Measurements from ENCODE around the gene CDC14A. TPM values are rescaled to one million over a fixed set of nuclear protein-coding genes. Genes with fewer than 3 reads are reported as not detected.

The CDC14A gene
- polyA plus RNA-seq, 1 donor from 2014 or later = 2.7 TPM

DNA sequence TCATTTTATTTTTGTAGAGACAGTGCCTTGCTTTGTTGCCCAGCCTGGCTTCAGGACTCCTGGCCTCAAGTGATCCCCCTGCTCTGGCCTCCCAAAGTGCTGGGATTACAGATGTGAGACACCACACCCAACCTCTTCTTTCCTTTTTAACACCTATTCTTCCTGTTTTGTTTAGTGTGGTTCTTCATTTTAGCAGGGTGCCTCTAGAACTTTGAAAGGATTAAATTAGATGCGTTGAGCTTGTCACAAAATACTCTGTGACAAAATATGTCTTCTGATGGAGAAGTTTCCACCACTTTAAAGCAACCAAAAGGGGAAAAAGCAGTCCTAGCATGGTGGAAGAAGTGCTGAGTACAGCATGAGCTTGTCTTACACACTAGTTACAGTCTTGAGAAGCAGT is 42.0 kb downstream of the CDC14A start:
- no peak overlapping the region for H3K4me2 ChIP-seq (ENCODE audit: low read length)
- no peak for TF ChIP-seq SMC3 (conservative IDR thresholded peaks at IDR 0.05; ENCODE audit: poor library complexity)
- TF ChIP-seq, protein P1, sequence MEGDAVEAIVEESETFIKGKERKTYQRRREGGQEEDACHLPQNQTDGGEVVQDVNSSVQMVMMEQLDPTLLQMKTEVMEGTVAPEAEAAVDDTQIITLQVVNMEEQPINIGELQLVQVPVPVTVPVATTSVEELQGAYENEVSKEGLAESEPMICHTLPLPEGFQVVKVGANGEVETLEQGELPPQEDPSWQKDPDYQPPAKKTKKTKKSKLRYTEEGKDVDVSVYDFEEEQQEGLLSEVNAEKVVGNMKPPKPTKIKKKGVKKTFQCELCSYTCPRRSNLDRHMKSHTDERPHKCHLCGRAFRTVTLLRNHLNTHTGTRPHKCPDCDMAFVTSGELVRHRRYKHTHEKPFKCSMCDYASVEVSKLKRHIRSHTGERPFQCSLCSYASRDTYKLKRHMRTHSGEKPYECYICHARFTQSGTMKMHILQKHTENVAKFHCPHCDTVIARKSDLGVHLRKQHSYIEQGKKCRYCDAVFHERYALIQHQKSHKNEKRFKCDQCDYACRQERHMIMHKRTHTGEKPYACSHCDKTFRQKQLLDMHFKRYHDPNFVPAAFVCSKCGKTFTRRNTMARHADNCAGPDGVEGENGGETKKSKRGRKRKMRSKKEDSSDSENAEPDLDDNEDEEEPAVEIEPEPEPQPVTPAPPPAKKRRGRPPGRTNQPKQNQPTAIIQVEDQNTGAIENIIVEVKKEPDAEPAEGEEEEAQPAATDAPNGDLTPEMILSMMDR (IDR thresholded peaks at IDR 0.05; ENCODE audit: poor library complexity, severe bottlenecking) = no peak
- TF ChIP-seq TAF1 (IDR thresholded peaks at IDR 0.05; ENCODE audit: low read depth) = no peak
- TF ChIP-seq RAD21 (conservative IDR thresholded peaks at IDR 0.05) = no peak
- TF ChIP-seq POLR2AphosphoS5 (IDR thresholded peaks at IDR 0.05) = no peak
- TF ChIP-seq, protein P2, sequence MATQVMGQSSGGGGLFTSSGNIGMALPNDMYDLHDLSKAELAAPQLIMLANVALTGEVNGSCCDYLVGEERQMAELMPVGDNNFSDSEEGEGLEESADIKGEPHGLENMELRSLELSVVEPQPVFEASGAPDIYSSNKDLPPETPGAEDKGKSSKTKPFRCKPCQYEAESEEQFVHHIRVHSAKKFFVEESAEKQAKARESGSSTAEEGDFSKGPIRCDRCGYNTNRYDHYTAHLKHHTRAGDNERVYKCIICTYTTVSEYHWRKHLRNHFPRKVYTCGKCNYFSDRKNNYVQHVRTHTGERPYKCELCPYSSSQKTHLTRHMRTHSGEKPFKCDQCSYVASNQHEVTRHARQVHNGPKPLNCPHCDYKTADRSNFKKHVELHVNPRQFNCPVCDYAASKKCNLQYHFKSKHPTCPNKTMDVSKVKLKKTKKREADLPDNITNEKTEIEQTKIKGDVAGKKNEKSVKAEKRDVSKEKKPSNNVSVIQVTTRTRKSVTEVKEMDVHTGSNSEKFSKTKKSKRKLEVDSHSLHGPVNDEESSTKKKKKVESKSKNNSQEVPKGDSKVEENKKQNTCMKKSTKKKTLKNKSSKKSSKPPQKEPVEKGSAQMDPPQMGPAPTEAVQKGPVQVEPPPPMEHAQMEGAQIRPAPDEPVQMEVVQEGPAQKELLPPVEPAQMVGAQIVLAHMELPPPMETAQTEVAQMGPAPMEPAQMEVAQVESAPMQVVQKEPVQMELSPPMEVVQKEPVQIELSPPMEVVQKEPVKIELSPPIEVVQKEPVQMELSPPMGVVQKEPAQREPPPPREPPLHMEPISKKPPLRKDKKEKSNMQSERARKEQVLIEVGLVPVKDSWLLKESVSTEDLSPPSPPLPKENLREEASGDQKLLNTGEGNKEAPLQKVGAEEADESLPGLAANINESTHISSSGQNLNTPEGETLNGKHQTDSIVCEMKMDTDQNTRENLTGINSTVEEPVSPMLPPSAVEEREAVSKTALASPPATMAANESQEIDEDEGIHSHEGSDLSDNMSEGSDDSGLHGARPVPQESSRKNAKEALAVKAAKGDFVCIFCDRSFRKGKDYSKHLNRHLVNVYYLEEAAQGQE (IDR thresholded peaks at IDR 0.05; ENCODE audit: borderline replicate concordance) = no peak
- no peak for TF ChIP-seq MXI1 (conservative IDR thresholded peaks at IDR 0.05; ENCODE audit: poor library complexity, severe bottlenecking)
- no peak for TF ChIP-seq EZH2 (IDR thresholded peaks at IDR 0.05; ENCODE audit: borderline replicate concordance, insufficient read depth, low read length, poor library complexity, severe bottlenecking)
- no peak for TF ChIP-seq EP300 (conservative IDR thresholded peaks at IDR 0.05; ENCODE audit: poor library complexity, severe bottlenecking)
- no peaks in the 10 kb centered on the region for H3K27me3 ChIP-seq (ENCODE audit: insufficient read depth, low read depth, low read length)
- H3K79me2 ChIP-seq (replicated peaks; ENCODE audit: insufficient read depth, low read length) = no peaks in the 10 kb centered on the region
- no peaks in the 10 kb centered on the region for H3F3A ChIP-seq (ENCODE audit: insufficient read depth, low read length, poor library complexity, severe bottlenecking)
- no peaks in the 10 kb centered on the region for H3K9me3 ChIP-seq (ENCODE audit: low read length)
- no peaks in the 10 kb centered on the region for H4K20me1 ChIP-seq (ENCODE audit: insufficient read depth)
- H3K9ac ChIP-seq (ENCODE audit: low read length) = no peak overlapping the region
- no peak overlapping the region for H2AFZ ChIP-seq (ENCODE audit: low read depth, low read length)
- no peak overlapping the region for H3K27ac ChIP-seq (ENCODE audit: low read length)
- no peaks in the 10 kb centered on the region for H3K36me3 ChIP-seq (ENCODE audit: insufficient read depth, low read length)
- H3K9me2 ChIP-seq (ENCODE audit: insufficient read depth, low read length) = no peaks in the 10 kb centered on the region
- H3K4me3 ChIP-seq (ENCODE audit: low read length) = no peak overlapping the region

DNA sequence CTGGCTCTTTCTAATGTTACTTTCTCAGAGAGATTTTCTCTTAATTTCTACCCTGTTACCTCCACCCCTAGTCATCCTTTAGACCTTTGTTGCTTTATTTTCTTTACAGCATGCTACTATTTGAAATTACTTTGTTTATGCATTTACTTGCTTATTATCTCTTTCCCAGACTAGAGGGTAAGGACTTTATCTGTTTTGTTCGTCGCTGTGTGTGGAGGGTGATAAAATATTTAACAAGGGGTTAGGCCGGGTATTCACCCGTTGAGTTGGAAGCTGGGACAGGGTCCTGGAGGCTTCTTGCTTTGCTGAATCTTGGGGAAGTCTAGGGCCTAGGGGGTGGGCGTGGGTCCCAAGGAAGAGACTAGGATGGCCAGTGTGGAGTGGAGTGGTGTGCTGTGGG is 43.6 kb downstream of the CDC14A start:
- H3F3A ChIP-seq (ENCODE audit: insufficient read depth, low read length, poor library complexity, severe bottlenecking) = no peaks in the 10 kb centered on the region
- H3K9me3 ChIP-seq (ENCODE audit: low read length) = no peaks in the 10 kb centered on the region
- no peak overlapping the region for H2AFZ ChIP-seq (ENCODE audit: low read depth, low read length)
- H3K79me2 ChIP-seq (replicated peaks; ENCODE audit: insufficient read depth, low read length) = no peaks in the 10 kb centered on the region
- no peak overlapping the region for H3K9ac ChIP-seq (ENCODE audit: low read length)
- TF ChIP-seq RAD21 (conservative IDR thresholded peaks at IDR 0.05) = no peak
- TF ChIP-seq, protein P1 (IDR thresholded peaks at IDR 0.05; ENCODE audit: poor library complexity, severe bottlenecking) = no peak
- no peak for TF ChIP-seq POLR2AphosphoS5 (IDR thresholded peaks at IDR 0.05)
- TF ChIP-seq EZH2 (IDR thresholded peaks at IDR 0.05; ENCODE audit: borderline replicate concordance, insufficient read depth, low read length, poor library complexity, severe bottlenecking) = no peak
- no peak for TF ChIP-seq MXI1 (conservative IDR thresholded peaks at IDR 0.05; ENCODE audit: poor library complexity, severe bottlenecking)
- TF ChIP-seq TAF1 (IDR thresholded peaks at IDR 0.05; ENCODE audit: low read depth) = no peak
- no peak for TF ChIP-seq SMC3 (conservative IDR thresholded peaks at IDR 0.05; ENCODE audit: poor library complexity)
- TF ChIP-seq EP300 (conservative IDR thresholded peaks at IDR 0.05; ENCODE audit: poor library complexity, severe bottlenecking) = no peak
- TF ChIP-seq, protein P2 (IDR thresholded peaks at IDR 0.05; ENCODE audit: borderline replicate concordance) = no peak
- no peaks in the 10 kb centered on the region for H3K36me3 ChIP-seq (ENCODE audit: insufficient read depth, low read length)
- H3K9me2 ChIP-seq (ENCODE audit: insufficient read depth, low read length) = no peaks in the 10 kb centered on the region
- no peak overlapping the region for H3K4me2 ChIP-seq (ENCODE audit: low read length)
- H3K27me3 ChIP-seq (ENCODE audit: insufficient read depth, low read depth, low read length) = no peaks in the 10 kb centered on the region
- no peak overlapping the region for H3K4me3 ChIP-seq (ENCODE audit: low read length)
- no peaks in the 10 kb centered on the region for H4K20me1 ChIP-seq (ENCODE audit: insufficient read depth)
- no peak overlapping the region for H3K27ac ChIP-seq (ENCODE audit: low read length)
